Measurements from ENCODE around the gene RIN2.

Gene RIN2

GRCh38 chr20:19758133-19758500, at the start of gene RIN2:
Gene RIN2, plus strand, starts transcription at chr20:19758258. Its CDS starts 131,344 bp downstream, at chr20:19889602.
- peak; percentile 62 for DNase-seq

- no peak for DNase-seq
Measured at GRCh38 chr20:19709635-19710335, 48.3 kb upstream of the RIN2 start.

- DNase-seq = no peak
Measured at GRCh38 chr20:19710336-19711120, 47.5 kb upstream of the RIN2 start.

- DNase-seq = no peak
Measured at GRCh38 chr20:19711126-19711525, 46.9 kb upstream of the RIN2 start.

GRCh38 chr20:19712721-19713260, 45.3 kb upstream of the RIN2 start:
- no peak for DNase-seq

- no peak for DNase-seq
Measured at GRCh38 chr20:19713822-19714578, 44.1 kb upstream of the RIN2 start.

GRCh38 chr20:19714579-19714840, 43.5 kb upstream of the RIN2 start:
- DNase-seq = no peak

GRCh38 chr20:19715986-19716385, 42.1 kb upstream of the RIN2 start:
- no peak for DNase-seq

- no peak for DNase-seq
Measured at GRCh38 chr20:19718880-19719279, 39.2 kb upstream of the RIN2 start.

- no peak for DNase-seq
Measured at GRCh38 chr20:19720991-19721390, 37.1 kb upstream of the RIN2 start.

GRCh38 chr20:19723051-19723450, 35.0 kb upstream of the RIN2 start:
- DNase-seq = no peak

- DNase-seq = no peak
Measured at GRCh38 chr20:19723813-19724430, 34.1 kb upstream of the RIN2 start.

GRCh38 chr20:19725373-19725772, 32.7 kb upstream of the RIN2 start:
- DNase-seq = no peak

- no peak for DNase-seq
Measured at GRCh38 chr20:19725814-19726525, 32.1 kb upstream of the RIN2 start.

GRCh38 chr20:19727251-19727847, 30.7 kb upstream of the RIN2 start:
- DNase-seq = no peak

- DNase-seq = no peak
Measured at GRCh38 chr20:19729672-19730071, 28.4 kb upstream of the RIN2 start.

GRCh38 chr20:19730706-19731105, 27.4 kb upstream of the RIN2 start:
- DNase-seq = no peak

- no peak for DNase-seq
Measured at GRCh38 chr20:19734811-19735210, 23.2 kb upstream of the RIN2 start.

- DNase-seq = no peak
Measured at GRCh38 chr20:19735446-19735845, 22.6 kb upstream of the RIN2 start.

GRCh38 chr20:19737025-19737424, 21.0 kb upstream of the RIN2 start:
- no peak for DNase-seq

- DNase-seq = no peak
Measured at GRCh38 chr20:19738951-19739350, 19.1 kb upstream of the RIN2 start.

- no peak for DNase-seq
Measured at GRCh38 chr20:19739351-19739750, 18.7 kb upstream of the RIN2 start.
